ENCODE data around the gene INPP5D.

INPP5D gene

DNA sequence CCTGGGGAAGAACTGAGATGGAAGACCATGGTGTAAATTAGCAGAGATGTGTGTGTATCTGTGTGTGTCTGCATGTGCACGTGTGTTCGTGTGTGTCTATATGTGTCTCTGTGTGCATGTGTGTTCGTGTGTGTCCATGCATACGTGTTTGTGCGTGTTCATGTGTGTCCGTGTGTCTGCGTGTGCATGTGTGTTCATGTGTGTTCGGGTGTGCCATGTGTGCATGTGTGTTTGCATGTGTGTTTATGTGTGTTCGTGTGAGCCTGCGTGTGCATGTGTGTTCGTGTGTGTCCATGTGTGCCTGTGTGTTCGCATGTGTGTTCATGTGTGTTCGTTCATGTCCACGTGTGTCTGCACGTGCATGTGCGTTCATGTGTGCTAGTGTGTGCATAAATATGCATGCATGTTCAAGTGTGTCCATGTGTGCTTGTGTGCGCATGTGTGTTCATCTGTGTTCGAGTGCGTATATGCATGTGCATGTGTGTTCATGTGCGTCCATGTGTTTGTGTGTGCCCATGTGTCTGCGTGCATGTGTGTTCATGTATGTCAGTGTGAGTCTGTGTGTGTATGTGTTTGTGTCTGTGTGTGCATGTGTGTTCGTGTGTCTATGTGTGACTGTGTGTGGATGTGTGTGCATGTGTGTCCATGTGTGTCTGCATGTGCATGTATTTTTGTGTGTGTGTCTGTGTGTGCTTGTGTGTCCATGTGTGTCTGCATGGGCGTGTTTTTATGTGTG lies 24.5 kb upstream of the INPP5D start:
- no peaks in the 10 kb centered on the region for H4K20me1 ChIP-seq (ENCODE audit: control insufficient read depth, insufficient read depth, low read depth, low read length)
- no peak overlapping the region for H3K27ac ChIP-seq (ENCODE audit: low read depth, low read length)
- H3K9me3 ChIP-seq (ENCODE audit: control insufficient read depth, insufficient read depth, low read length): peaks cover 8% of the 10 kb centered on the region; the same call in 1 of the 2 replicates
- no peak overlapping the region for H3K4me2 ChIP-seq (ENCODE audit: low read length)
- no peaks in the 10 kb centered on the region for H3K9me2 ChIP-seq (replicated peaks; ENCODE audit: control insufficient read depth, low read length)
- H3K4me1 ChIP-seq (ENCODE audit: control insufficient read depth, low read length): no peaks in the 10 kb centered on the region
- H3K79me2 ChIP-seq (ENCODE audit: control insufficient read depth, low read length): no peaks in the 10 kb centered on the region
- H3K27me3 ChIP-seq (ENCODE audit: control insufficient read depth, low read length): peaks cover 3% of the 10 kb centered on the region; the same call in 1 of the 2 replicates
- 0 out of 2 replicates have a peak, but pooled peaks cover 3% of the 10 kb centered on the region for H3F3A ChIP-seq (ENCODE audit: control insufficient read depth, insufficient read depth)
- no peak overlapping the region for H3K4me3 ChIP-seq (ENCODE audit: low read length)
- no peaks in the 10 kb centered on the region for H3K36me3 ChIP-seq (ENCODE audit: control insufficient read depth, low read length)
- TF ChIP-seq, protein P1, sequence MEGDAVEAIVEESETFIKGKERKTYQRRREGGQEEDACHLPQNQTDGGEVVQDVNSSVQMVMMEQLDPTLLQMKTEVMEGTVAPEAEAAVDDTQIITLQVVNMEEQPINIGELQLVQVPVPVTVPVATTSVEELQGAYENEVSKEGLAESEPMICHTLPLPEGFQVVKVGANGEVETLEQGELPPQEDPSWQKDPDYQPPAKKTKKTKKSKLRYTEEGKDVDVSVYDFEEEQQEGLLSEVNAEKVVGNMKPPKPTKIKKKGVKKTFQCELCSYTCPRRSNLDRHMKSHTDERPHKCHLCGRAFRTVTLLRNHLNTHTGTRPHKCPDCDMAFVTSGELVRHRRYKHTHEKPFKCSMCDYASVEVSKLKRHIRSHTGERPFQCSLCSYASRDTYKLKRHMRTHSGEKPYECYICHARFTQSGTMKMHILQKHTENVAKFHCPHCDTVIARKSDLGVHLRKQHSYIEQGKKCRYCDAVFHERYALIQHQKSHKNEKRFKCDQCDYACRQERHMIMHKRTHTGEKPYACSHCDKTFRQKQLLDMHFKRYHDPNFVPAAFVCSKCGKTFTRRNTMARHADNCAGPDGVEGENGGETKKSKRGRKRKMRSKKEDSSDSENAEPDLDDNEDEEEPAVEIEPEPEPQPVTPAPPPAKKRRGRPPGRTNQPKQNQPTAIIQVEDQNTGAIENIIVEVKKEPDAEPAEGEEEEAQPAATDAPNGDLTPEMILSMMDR (IDR thresholded peaks at IDR 0.05; ENCODE audit: low read depth, low read length, poor library complexity, severe bottlenecking): no peak
- no peak for TF ChIP-seq EZH2phosphoT487 (IDR thresholded peaks at IDR 0.05; ENCODE audit: borderline replicate concordance, low read length)

GRCh38 chr2:233036162-233036838 lies 23.8 kb upstream of the INPP5D start:
- Histone ChIP-seq H3K4me1 (ENCODE audit: control insufficient read depth, low read length) (no peaks in the 10 kb centered on the region), H4K20me1 (ENCODE audit: control insufficient read depth, insufficient read depth, low read depth, low read length) (no peaks in the 10 kb centered on the region), H3K9me2 (replicated peaks; ENCODE audit: control insufficient read depth, low read length) (no peaks in the 10 kb centered on the region), H3K4me2 (ENCODE audit: low read length) (no peak overlapping the region), H3K27me3 (ENCODE audit: control insufficient read depth, low read length) (peaks cover 3% of the 10 kb centered on the region; the same call in 1 of the 2 replicates), H3K36me3 (ENCODE audit: control insufficient read depth, low read length) (no peaks in the 10 kb centered on the region), H3F3A (ENCODE audit: control insufficient read depth, insufficient read depth) (0 out of 2 replicates have a peak, but pooled peaks cover 3% of the 10 kb centered on the region), H3K79me2 (ENCODE audit: control insufficient read depth, low read length) (no peaks in the 10 kb centered on the region), H3K4me3 (ENCODE audit: low read length) (no peak overlapping the region), H3K27ac (ENCODE audit: low read depth, low read length) (no peak overlapping the region), H3K9me3 (ENCODE audit: control insufficient read depth, insufficient read depth, low read length) (peaks cover 8% of the 10 kb centered on the region; the same call in 1 of the 2 replicates)
- TF ChIP-seq EZH2phosphoT487 (IDR thresholded peaks at IDR 0.05; ENCODE audit: borderline replicate concordance, low read length): no peak
- TF ChIP-seq, protein P1 (IDR thresholded peaks at IDR 0.05; ENCODE audit: low read depth, low read length, poor library complexity, severe bottlenecking): no peak

DNA sequence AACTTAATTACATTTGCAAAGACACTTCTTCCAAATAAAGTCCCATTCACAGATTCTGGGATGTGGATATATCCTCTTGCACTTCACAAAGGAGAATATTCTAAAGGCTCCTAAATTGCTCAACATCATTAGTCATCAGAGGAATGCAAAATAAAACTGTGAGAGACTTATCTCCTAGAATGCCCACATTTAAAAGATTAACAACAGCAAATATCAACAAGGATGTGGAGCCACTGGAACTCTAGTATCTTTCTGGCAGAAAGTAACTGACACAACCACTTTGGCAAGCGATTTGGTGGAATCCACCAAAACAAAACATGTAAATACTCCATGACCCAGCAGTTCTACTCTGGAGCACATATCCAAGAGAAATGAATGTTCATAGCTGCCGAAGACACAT lies 23.1 kb upstream of the INPP5D start:
- no peaks in the 10 kb centered on the region for H4K20me1 ChIP-seq (ENCODE audit: control insufficient read depth, insufficient read depth, low read depth, low read length)
- no peak overlapping the region for H3K4me2 ChIP-seq (ENCODE audit: low read length)
- H3K9me2 ChIP-seq (replicated peaks; ENCODE audit: control insufficient read depth, low read length): no peaks in the 10 kb centered on the region
- H3K4me3 ChIP-seq (ENCODE audit: low read length): no peak overlapping the region
- no peak overlapping the region for H3K27ac ChIP-seq (ENCODE audit: low read depth, low read length)
- H3K9me3 ChIP-seq (ENCODE audit: control insufficient read depth, insufficient read depth, low read length): peaks cover 8% of the 10 kb centered on the region; the same call in 1 of the 2 replicates
- no peaks in the 10 kb centered on the region for H3K4me1 ChIP-seq (ENCODE audit: control insufficient read depth, low read length)
- TF ChIP-seq, protein P1 (IDR thresholded peaks at IDR 0.05; ENCODE audit: low read depth, low read length, poor library complexity, severe bottlenecking): no peak
- no peak for TF ChIP-seq EZH2phosphoT487 (IDR thresholded peaks at IDR 0.05; ENCODE audit: borderline replicate concordance, low read length)
- no peaks in the 10 kb centered on the region for H3K36me3 ChIP-seq (ENCODE audit: control insufficient read depth, low read length)
- H3K79me2 ChIP-seq (ENCODE audit: control insufficient read depth, low read length): no peaks in the 10 kb centered on the region
- H3K27me3 ChIP-seq (ENCODE audit: control insufficient read depth, low read length): peaks cover 3% of the 10 kb centered on the region; the same call in 1 of the 2 replicates
- H3F3A ChIP-seq (ENCODE audit: control insufficient read depth, insufficient read depth): 0 out of 2 replicates have a peak, but pooled peaks cover 3% of the 10 kb centered on the region

All from DOHH2 (cell line).